ENCODE measurements around the gene CD27.
"Not testable (repeated sequence)": the region's sequence is repeated elsewhere in the genome, so short reads cannot be mapped to it uniquely, and the experiment has no call there.

CD27 gene

DNA sequence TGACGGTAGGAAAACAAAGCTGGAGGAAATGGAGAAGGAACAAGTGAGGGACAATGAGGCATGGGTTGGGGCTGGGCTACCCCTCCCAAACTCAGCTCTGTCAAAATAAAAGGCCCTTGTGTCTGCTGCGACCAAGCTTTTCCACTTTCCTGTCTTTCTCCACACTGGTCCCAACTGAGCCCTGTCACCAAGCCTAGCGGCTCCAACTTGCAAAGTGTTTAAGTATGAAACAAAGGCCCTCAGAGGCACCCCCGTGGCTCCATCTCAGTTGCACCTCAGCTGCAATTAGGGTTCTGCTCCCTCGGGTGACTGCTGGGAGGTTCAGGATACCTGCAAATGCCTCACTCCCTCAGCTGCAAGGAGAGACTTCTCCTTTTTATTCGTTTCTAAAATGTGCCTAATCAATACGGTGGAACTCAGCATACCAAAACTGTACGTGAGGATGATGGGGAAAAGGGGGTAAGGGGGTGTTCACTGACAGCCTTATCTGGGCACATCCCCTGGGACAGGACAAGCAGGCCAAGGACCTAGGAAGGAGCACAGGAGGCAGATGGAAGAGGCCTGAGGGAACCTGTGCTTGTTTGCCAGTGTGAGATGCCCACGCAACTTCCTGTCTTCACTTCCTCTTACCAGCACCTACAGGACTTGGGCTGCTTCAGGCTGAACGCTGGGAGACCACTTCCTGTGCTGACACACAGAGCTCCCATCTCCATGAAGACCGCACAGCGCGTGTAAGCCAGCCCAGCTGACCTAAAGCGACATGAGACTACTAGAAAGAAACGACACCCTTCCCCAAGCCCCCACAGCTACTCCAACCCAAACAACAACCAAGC, 16.9 kb downstream of the CD27 start:
- peak in 2 of 3 donors; percentile 55 to 58 for DNase-seq (ENCODE audit: low read depth in 3 of 3, low spot score in 1 of 3)

GRCh38 chr12:6462234-6462995, 17.7 kb downstream of the CD27 start:
- no peak for DNase-seq (ENCODE audit: low read depth in 3 of 3, low spot score in 1 of 3)

DNA sequence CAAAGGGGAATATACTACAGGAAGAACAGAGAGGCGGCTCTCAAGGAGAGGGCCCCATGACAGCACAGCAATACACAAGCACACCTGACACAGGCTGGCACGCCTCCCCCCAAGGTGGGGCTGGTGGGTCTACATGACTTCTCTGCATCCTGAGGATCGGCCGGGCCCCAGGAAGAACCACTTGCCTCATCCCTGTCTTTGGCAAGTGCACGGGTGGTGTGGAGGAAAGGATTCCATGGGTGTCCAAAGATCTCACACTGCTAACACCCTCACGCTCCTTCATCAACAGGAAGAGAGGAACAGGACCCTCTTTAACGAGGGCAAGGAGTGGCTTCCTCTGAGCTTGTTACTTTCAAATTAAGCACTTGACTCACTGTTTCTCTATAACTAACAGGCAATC, 18.5 kb downstream of the CD27 start:
- DNase-seq (ENCODE audit: low read depth in 3 of 3, low spot score in 1 of 3): no peak

DNA sequence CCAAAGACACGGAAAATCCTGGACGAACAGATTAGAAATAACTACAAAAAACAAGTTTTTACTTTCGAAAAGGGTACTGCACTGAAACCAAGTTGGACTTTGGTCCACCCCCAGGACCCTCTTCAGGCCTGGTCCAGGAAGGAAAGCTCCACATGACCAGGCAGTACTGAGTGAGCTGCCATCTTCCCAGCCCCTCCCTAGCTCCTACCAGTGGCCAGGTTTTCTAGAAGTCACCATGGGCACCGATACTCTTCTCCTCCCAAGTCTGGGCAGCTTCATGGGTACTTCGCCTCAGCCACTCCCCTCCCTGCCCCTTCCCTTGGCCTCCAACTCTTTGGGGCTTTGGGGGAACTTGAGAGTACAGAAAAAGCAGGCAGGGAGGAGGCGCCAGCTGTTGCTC, 19.1 kb downstream of the CD27 start:
- no peak for DNase-seq (ENCODE audit: low read depth in 3 of 3, low spot score in 1 of 3)

DNA sequence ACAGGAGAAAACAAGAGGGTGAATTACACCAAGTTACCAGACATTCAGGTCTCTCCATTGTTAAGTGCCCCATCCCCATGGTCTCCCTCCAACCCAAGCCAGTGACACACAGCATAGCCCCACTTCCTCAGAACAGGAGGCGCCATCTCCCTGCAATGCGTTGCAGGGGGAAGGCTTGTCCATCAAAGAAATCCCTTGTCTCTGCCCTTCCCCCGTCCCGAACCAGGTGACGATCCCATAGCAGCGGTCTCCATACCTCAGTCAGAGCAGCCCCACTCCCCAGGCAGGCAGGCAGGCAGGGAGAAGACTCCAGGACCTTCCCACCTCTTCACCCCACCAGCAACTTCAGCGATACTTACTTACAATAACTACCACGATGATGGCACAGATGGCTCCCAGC, 19.8 kb downstream of the CD27 start:
- DNase-seq (ENCODE audit: low read depth in 3 of 3, low spot score in 1 of 3): no peak

DNA sequence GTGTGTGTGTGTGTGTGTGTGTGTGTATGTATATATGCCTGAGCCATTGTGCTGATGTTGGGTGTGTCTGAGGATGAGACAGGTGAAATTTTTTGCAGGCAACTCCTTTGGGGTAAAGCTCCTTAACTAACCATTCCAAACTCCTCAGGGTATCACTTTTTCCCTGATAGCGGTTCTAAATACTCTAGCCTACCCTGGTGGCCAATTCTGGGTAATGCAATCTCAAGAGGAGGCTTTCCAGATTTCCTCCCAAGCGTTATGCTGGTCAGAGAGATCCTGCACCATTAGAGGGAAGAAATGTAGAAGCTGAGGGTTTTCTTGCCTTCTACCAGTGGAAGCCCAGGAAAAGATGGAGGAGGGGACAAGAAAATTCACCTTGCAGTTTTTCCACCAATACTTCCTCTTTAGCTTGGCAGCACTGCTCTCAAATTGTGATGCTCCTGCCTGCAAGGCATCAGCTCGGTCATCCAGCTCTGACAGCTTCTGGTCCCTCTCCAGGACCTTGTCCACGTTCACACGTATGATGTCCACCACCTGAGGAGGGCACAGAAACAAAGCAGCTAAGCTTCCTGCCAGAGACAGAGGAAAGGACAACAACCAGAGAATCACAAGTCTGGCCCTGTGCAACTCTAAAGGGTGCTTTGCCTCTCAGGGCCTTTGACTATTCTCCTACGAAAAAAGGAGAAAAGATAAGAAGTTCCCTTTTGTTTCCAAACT, 20.9 kb downstream of the CD27 start:
- DNase-seq (ENCODE audit: low read depth in 3 of 3, low spot score in 1 of 3): no peak

DNA sequence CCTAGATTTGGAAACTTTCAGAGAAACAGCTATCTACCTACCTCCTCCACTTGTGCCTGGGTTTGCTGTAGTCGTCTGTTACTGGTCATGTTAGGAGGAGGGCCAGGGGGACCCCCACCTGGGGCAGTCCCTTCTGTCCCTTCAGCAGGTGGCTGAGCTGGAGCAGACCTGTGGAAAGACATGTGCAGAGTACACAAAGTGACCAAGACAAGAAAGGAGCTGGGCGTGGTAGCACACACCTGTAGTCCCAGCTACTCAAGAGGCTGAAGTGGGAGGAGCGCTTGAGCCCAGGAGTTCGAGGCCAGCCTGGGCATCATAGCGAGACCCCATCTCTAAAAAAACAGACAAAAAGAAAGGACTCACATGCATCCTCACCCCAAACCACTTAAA, 21.4 kb downstream of the CD27 start:
- DNase-seq (ENCODE audit: low read depth in 3 of 3, low spot score in 1 of 3): no peak

GRCh38 chr12:6466751-6467150, 22.0 kb downstream of the CD27 start:
- DNase-seq (ENCODE audit: low read depth in 3 of 3, low spot score in 1 of 3): not testable (repeated sequence)

GRCh38 chr12:6467571-6468282, 23.0 kb downstream of the CD27 start:
- DNase-seq (ENCODE audit: low read depth in 3 of 3, low spot score in 1 of 3): not testable (repeated sequence)

DNA sequence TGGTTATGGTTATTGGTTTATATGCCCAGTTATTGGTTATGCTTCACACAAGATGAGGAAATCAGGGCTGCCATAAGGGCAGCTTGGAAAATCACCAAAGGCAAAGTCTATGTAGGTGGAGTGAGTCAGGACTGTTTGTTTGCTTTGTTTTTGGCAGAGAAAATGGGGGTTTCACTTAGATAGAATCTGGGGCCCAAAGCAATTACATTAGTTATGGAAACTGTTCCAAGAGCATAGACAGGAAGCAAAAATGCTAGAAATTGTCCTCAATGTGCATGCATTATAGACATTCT, 23.5 kb downstream of the CD27 start:
- no peak for DNase-seq (ENCODE audit: low read depth in 3 of 3, low spot score in 1 of 3)

GRCh38 chr12:6469092-6469491, 24.3 kb downstream of the CD27 start:
- DNase-seq (ENCODE audit: low read depth in 3 of 3, low spot score in 1 of 3): no peak

GRCh38 chr12:6469609-6470374, 25.0 kb downstream of the CD27 start:
- no peak for DNase-seq (ENCODE audit: low read depth in 3 of 3, low spot score in 1 of 3)

- peak; percentile 89 to 93 (median 91) for DNase-seq (ENCODE audit: low read depth in 3 of 3, low spot score in 1 of 3)
Observed at GRCh38 chr12:6470375-6471163, 25.8 kb downstream of the CD27 start, which contains the start of gene VAMP1. TSS of gene VAMP1 (minus strand) at chr12:6470677. CDS start at chr12:6470531, 146 bp downstream.

- DNase-seq (ENCODE audit: low read depth in 3 of 3, low spot score in 1 of 3): no peak
Observed at GRCh38 chr12:6471989-6472360, 27.2 kb downstream of the CD27 start.

GRCh38 chr12:6472491-6472890, 27.7 kb downstream of the CD27 start:
- DNase-seq (ENCODE audit: low read depth in 3 of 3, low spot score in 1 of 3): no peak

GRCh38 chr12:6475233-6475975, 30.6 kb downstream of the CD27 start:
- not testable (repeated sequence) for DNase-seq (ENCODE audit: low read depth in 3 of 3, low spot score in 1 of 3)

- no peak for DNase-seq (ENCODE audit: low read depth in 3 of 3, low spot score in 1 of 3)
Observed at GRCh38 chr12:6476489-6476888, 31.7 kb downstream of the CD27 start.

GRCh38 chr12:6477601-6478377, 33.0 kb downstream of the CD27 start:
- DNase-seq (ENCODE audit: low read depth in 3 of 3, low spot score in 1 of 3): not testable (repeated sequence)
